SKM-1 (cell line): ENCODE data around the gene C11orf71.

ENCODE experiments used
- DNase-seq: peaks from one replicate; lab custom pipeline; 2025; ENCODE audit not compliant: unreplicated experiment; lab: John Stamatoyannopoulos, UW

The C11orf71 gene

GRCh38 chr11:114359342-114359741, 41.0 kb downstream of the C11orf71 start:
- DNase-seq, result no peak

GRCh38 chr11:114358716-114359115, 41.6 kb downstream of the C11orf71 start:
- DNase-seq, result no peak

- DNase-seq, result no peak
These were observed 46.2 kb downstream of the C11orf71 start for GRCh38 chr11:114354076-114354475.

- no peak for DNase-seq
These were observed 46.9 kb downstream of the C11orf71 start for GRCh38 chr11:114353443-114353842.

GRCh38 chr11:114350022-114350421, 50.3 kb downstream of the C11orf71 start:
- DNase-seq, result no peak
